Left lung (tissue), 10 donors: ENCODE measurements around the gene TRERF1. TPM values are rescaled to one million over a fixed set of nuclear protein-coding genes. Genes with fewer than 3 reads are reported as not detected.
"Not testable (repeated sequence)": the region's sequence is repeated elsewhere in the genome, so short reads cannot be mapped to it uniquely, and the experiment has no call there.

ENCODE experiments used
- ATAC-seq: fragments of 200-7000 bp; cut with Tn5 transposase; one replicate; pipeline ENCODE4 v1.9.1; 2020; ENCODE audit warnings: moderate library complexity
- DNase-seq, 4 donors: peaks; one replicate each; pipeline ENCODE4 v3.0.0-alpha.2; 2013 to 2020
- H3K27ac ChIP-seq, 2 donors: fragments of 200-600 bp; sonication (generic) in 1 of 2; one replicate each; pipeline versions ENCODE4 v1.5.0 to v1.8.0; 2020 to 2021
- H3K27me3 ChIP-seq, 2 donors: fragments of 200-600 bp; sonication (generic) in 1 of 2; one replicate each; pipeline versions ENCODE4 v1.5.0 to v1.8.0; 2020 to 2021
- H3K36me3 ChIP-seq, 2 donors: fragments of 200-600 bp; sonication (generic) in 1 of 2; one replicate each; pipeline versions ENCODE4 v1.5.0 to v1.8.0; 2020 to 2021
- H3K4me1 ChIP-seq, 2 donors: fragments of 200-600 bp; one replicate each; pipeline ENCODE4 v1.8.0; 2021
- H3K4me3 ChIP-seq, 2 donors: fragments of 200-600 bp; sonication (generic) in 1 of 2; one replicate each; pipeline versions ENCODE4 v1.5.0 to v1.8.0; 2020 to 2021; ENCODE audit warnings: mild to moderate bottlenecking in 1 of 2
- H3K9me3 ChIP-seq, 2 donors: fragments of 200-600 bp; sonication (generic) in 1 of 2; one replicate each; pipeline versions ENCODE4 v1.5.0 to v1.8.0; 2020 to 2021
- CTCF ChIP-seq, 2 donors: fragments of 200-600 bp; sonication (generic) in 1 of 2; IDR thresholded peaks; one replicate each; pipeline versions ENCODE4 v1.5.0 to v1.8.0; 2021; ENCODE audit warnings: antibody characterized with exemption in 2 of 2
- intact Hi-C, 2 donors: fragments of 100-400 bp; cut with DNase I; formaldehyde crosslinking; loops; one replicate each; pipeline versions ENCODE4 v1.11.2 to v1.14.2; 2022
- polyA plus RNA-seq, 6 donors: library from polyadenylated mRNA; unstranded; fragments of 120-200 nt; gene quantifications; one replicate each; pipeline ENCODE4 v1.2.1, GENCODE V29; 2013; ENCODE audit not compliant: insufficient read length in 6 of 6
- total RNA-seq, 2 donors: library from RNA; stranded (reverse); fragmentation: NEBNext Ultra II Directional; extraction: Animal tissue kit (Norgen Biotek cat#: 25700); gene quantifications; one replicate each; pipeline ENCODE4 v1.2.1, GENCODE V29; 2021
- donor health status: DM: no; HTN: yes; CAD: no.
- donor health status: DM: no; HTN: no; CAD: no.

Gene TRERF1
- total and polyA plus RNA-seq, 8 donors, result 3.7 to 24.9 (median 20.7) TPM

GRCh38 chr6:42194056-42194455, 257.7 kb downstream of the TRERF1 start:
- intact Hi-C loops, result no loop called here
- TF ChIP-seq CTCF (IDR thresholded peaks at IDR 0.05), result no peak
- H3K36me3 ChIP-seq, result no peaks in the 10 kb centered on the region
- H3K4me3 ChIP-seq, result no peak overlapping the region
- H3K27me3 ChIP-seq, result no peaks in the 10 kb centered on the region
- H3K9me3 ChIP-seq, result no peaks in the 10 kb centered on the region
- no peaks in the 10 kb centered on the region for H3K4me1 ChIP-seq
- no peak overlapping the region for H3K27ac ChIP-seq
- DNase-seq, result no peak
- ATAC-seq, result no peak

GRCh38 chr6:42193491-42193894, 258.2 kb downstream of the TRERF1 start:
- H3K4me1 ChIP-seq, result no peaks in the 10 kb centered on the region
- no peak for TF ChIP-seq CTCF (IDR thresholded peaks at IDR 0.05)
- no peak overlapping the region for H3K27ac ChIP-seq
- H3K36me3 ChIP-seq, result no peaks in the 10 kb centered on the region
- no peaks in the 10 kb centered on the region for H3K9me3 ChIP-seq
- ATAC-seq (no peak), DNase-seq (peak in 1 of 4 donors; percentile 47)
- intact Hi-C loops, result no loop called here
- no peak overlapping the region for H3K4me3 ChIP-seq
- H3K27me3 ChIP-seq, result no peaks in the 10 kb centered on the region

- H3K36me3 ChIP-seq, H3K4me3 ChIP-seq, H3K27me3 ChIP-seq, intact Hi-C loops, DNase-seq, H3K4me1 ChIP-seq, H3K9me3 ChIP-seq, ATAC-seq, H3K27ac ChIP-seq: not testable (repeated sequence)
Observed at GRCh38 chr6:42192385-42192784, 259.3 kb downstream of the TRERF1 start.

DNA sequence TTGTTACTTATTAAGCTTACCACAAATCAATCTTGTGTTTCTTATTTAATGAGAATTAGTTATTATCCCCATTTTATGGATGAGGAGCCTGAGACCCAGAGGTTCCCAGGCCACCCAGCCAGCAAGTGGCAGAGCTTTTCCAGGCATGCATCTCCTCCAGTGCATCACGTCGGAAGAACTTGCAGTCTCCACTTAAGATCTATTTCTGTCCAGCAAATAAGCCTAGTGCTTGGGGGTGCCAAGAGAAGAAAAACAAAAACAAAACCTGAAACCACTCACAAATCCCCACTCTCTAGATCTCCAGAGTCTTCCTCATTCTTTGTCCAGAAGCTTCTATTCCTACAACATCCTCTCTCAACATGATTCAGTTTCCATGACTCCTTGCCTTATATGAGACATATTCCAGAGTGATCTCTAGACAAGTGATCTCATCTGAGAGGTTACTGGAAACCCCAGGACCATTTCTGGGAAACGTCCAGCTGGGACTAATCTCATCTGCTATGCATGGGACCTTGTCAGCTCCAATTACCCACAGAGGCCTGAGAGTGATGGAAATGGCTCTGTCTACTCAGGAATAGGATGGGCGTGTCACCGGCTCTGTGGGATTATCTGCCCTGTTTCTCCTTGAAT, 261.1 kb downstream of the TRERF1 start:
- Histone ChIP-seq H3K4me1 (no peaks in the 10 kb centered on the region), H3K27ac (no peak overlapping the region), H3K4me3 (no peak overlapping the region), H3K9me3 (no peaks in the 10 kb centered on the region), H3K36me3 (no peaks in the 10 kb centered on the region), H3K27me3 (no peaks in the 10 kb centered on the region)
- DNase-seq (no peak), ATAC-seq (no peak)
- intact Hi-C loops, result no loop called here
- no peak for TF ChIP-seq CTCF (IDR thresholded peaks at IDR 0.05)

- DNase-seq, result peak in 1 of 4 donors; percentile 29
- Histone ChIP-seq H3K4me3 (no peak overlapping the region), H3K9me3 (no peaks in the 10 kb centered on the region), H3K27ac (no peak overlapping the region), H3K4me1 (no peaks in the 10 kb centered on the region), H3K36me3 (no peaks in the 10 kb centered on the region), H3K27me3 (no peaks in the 10 kb centered on the region)
- ATAC-seq, result no peak
- no peak for TF ChIP-seq CTCF (IDR thresholded peaks at IDR 0.05)
- intact Hi-C loops, result no loop called here
Observed at GRCh38 chr6:42188406-42188805, 263.3 kb downstream of the TRERF1 start.

DNA sequence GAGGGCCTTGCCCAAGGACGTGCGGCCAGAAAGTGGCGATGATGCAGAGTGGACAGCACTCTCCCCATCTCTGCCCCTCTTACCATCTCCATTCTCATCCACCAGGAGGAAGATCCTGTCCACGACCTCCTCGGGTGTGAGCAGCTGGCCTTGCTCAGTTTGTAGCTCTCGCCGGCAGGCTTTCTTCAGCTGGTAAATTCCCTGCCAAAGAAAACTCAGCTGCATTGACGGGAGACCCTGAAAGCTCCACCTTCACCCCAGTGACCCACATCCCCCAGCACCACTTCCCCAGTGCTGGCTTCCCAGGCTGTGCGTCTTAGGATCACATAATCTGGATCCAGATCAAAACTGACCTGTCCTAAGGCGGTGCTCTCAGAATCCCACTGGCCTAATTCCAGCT, 266.1 kb downstream of the TRERF1 start:
- Histone ChIP-seq H3K36me3 (no peaks in the 10 kb centered on the region), H3K9me3 (no peaks in the 10 kb centered on the region), H3K4me1 (no peaks in the 10 kb centered on the region), H3K27ac (no peak overlapping the region), H3K27me3 (no peaks in the 10 kb centered on the region), H3K4me3 (no peak overlapping the region)
- TF ChIP-seq CTCF (IDR thresholded peaks at IDR 0.05), result no peak
- intact Hi-C loops, result no loop called here
- DNase-seq (peak in 1 of 4 donors; percentile 29), ATAC-seq (no peak)
